Measurements from ENCODE around the gene MYT1.

Gene MYT1

DNA sequence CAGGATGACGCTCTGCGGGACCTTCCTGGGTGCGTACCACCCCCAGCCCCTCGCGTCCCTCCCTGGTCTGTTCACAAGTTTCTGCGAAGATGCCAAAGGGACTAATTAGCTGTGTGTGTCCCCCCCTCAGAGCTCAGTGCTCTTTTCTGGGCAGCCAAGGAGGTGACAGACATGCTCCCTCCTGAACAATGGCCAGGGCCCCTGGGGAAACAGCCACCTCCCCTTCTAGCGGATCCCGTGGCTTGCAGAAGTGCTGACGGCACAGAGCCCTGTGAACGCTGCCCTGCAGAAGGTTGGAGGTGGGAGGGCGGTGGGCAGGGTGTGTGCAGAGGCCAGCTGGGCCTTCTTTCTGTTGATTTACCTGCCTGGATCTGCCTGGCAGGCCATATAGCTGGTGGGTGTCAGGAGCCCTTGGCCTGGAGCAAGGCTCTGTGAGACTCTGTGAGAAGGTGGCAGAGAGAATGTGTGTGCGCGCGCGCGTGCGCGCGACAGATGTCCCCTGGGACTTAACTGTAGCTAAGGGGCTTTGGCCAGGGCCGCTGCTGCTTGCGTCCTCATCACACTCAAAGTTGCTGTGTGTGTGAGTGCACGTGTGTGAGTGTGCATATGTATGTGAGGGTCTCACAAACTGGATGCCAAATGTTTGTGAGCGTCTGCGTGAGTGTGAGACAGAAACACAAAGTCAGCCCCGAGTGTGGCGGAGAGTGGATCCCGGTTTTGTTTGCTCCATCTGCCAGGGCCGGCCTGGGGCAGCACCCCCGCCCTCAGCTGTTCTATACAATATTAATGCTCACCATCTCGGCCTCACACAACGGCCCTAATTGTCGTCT lies 3.5 kb upstream of the MYT1 start:
- no peak overlapping the region for H2AFZ ChIP-seq
- no peak overlapping the region for H3K4me3 ChIP-seq (ENCODE audit: low read depth, low read length)
- peaks cover 14% of the 10 kb centered on the region for H3K79me2 ChIP-seq
- no peak overlapping the region for H3K4me2 ChIP-seq (ENCODE audit: low read length)
- H3K36me3 ChIP-seq (ENCODE audit: control insufficient read depth, insufficient read depth, low read length) = no peaks in the 10 kb centered on the region
- H3K27ac ChIP-seq = no peak overlapping the region
- H3K9ac ChIP-seq = no peak overlapping the region
- peaks cover 6% of the 10 kb centered on the region for H3K4me1 ChIP-seq
- TF ChIP-seq, protein P1, sequence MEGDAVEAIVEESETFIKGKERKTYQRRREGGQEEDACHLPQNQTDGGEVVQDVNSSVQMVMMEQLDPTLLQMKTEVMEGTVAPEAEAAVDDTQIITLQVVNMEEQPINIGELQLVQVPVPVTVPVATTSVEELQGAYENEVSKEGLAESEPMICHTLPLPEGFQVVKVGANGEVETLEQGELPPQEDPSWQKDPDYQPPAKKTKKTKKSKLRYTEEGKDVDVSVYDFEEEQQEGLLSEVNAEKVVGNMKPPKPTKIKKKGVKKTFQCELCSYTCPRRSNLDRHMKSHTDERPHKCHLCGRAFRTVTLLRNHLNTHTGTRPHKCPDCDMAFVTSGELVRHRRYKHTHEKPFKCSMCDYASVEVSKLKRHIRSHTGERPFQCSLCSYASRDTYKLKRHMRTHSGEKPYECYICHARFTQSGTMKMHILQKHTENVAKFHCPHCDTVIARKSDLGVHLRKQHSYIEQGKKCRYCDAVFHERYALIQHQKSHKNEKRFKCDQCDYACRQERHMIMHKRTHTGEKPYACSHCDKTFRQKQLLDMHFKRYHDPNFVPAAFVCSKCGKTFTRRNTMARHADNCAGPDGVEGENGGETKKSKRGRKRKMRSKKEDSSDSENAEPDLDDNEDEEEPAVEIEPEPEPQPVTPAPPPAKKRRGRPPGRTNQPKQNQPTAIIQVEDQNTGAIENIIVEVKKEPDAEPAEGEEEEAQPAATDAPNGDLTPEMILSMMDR (IDR thresholded peaks at IDR 0.05) = no peak
- H3K27me3 ChIP-seq (ENCODE audit: control insufficient read depth, insufficient read depth, low read length) = no peaks in the 10 kb centered on the region
- no peaks in the 10 kb centered on the region for H3K9me3 ChIP-seq (ENCODE audit: control insufficient read depth, low read length)

DNA sequence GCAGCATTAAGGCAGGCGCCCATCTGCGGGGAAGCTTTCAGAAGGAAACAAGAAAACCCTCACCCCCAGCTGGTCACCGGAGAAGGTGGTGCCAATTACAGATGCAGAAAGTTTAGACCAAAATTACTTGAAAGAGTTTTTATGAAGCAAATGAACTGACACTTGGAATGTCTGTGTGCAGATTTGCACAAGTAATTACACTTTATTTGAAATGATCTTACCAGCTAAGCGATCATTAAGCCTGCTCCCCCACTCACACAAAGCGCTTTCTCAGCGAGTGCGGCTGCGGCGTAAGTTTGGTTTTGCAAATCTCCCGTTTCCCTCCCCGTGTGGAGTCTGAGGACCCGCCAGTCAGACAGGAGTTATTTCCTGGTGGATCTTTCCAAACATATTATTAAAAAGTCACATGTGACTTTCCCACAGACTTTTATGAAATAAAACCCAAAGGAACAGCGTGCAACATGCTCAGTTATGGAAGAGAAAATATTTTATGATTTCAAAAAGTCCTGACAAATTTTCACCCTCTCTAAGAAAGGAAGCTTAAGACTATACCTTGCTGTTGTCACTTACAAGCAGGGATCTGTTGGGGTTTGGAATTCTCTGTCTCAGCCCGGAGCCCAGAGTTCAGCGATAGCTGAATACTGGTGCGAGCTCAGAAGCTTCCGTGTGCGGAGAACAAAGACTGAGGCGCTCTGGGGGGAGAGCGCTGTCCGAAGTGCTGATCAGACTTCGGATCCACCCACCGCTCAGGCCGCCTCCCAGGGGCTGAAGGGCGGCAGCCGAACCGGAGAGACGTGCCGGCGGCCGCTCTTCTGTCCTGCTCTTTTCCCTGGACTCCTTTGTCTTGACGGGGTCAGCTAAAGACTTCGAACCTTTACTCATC lies 2.7 kb upstream of the MYT1 start:
- no peaks in the 10 kb centered on the region for H3K9me3 ChIP-seq (ENCODE audit: control insufficient read depth, low read length)
- H3K9ac ChIP-seq = no peak overlapping the region
- H3K4me1 ChIP-seq = no peaks in the 10 kb centered on the region
- no peak overlapping the region for H2AFZ ChIP-seq
- no peaks in the 10 kb centered on the region for H3K36me3 ChIP-seq (ENCODE audit: control insufficient read depth, insufficient read depth, low read length)
- no peaks in the 10 kb centered on the region for H3K27me3 ChIP-seq (ENCODE audit: control insufficient read depth, insufficient read depth, low read length)
- H3K4me2 ChIP-seq (ENCODE audit: low read length) = no peak overlapping the region
- TF ChIP-seq, protein P1 (IDR thresholded peaks at IDR 0.05) = no peak
- H3K79me2 ChIP-seq = peaks cover 13% of the 10 kb centered on the region
- no peak overlapping the region for H3K4me3 ChIP-seq (ENCODE audit: low read depth, low read length)
- H3K27ac ChIP-seq = no peak overlapping the region

DNA sequence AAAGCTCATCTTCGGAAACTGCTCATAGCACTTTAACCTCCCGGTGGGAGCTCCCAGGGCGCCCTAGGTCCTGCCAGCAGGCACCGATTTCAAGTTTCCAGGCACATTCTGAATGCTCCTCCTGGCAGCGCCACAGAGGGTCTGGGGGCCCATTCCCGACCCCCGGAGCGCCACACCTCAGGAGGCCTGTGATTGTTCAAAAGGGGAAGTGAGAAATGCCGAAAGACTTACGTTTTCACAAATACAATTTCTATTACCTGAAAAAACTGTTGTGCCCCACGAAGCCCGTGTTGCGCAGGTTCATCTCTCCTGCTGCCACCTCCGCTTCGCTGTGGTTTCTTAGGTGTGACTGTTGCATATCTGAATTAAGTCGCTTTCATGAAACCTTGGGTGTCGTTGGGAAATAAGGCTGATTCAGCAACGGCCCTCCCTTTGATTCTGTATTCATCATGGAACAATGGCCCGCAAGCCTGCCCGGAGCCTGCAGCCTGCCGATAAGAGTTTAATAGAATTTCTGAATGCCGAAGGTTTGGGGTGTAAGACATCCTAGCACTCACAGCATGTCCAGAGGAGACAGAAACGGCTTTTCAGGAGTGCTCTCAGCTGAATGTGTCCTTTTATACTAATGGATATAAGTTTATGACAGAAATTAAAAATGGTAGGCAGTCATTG lies 1.9 kb upstream of the MYT1 start:
- no peaks in the 10 kb centered on the region for H3K27me3 ChIP-seq (ENCODE audit: control insufficient read depth, insufficient read depth, low read length)
- H3K36me3 ChIP-seq (ENCODE audit: control insufficient read depth, insufficient read depth, low read length) = no peaks in the 10 kb centered on the region
- no peaks in the 10 kb centered on the region for H3K9me3 ChIP-seq (ENCODE audit: control insufficient read depth, low read length)
- H3K79me2 ChIP-seq = peaks cover 8% of the 10 kb centered on the region
- H3K4me2 ChIP-seq (ENCODE audit: low read length) = no peak overlapping the region
- no peak overlapping the region for H3K4me3 ChIP-seq (ENCODE audit: low read depth, low read length)
- H3K27ac ChIP-seq = no peak overlapping the region
- no peak overlapping the region for H2AFZ ChIP-seq
- TF ChIP-seq, protein P1 (IDR thresholded peaks at IDR 0.05) = no peak
- H3K4me1 ChIP-seq = peaks cover 4% of the 10 kb centered on the region
- no peak overlapping the region for H3K9ac ChIP-seq

DNA sequence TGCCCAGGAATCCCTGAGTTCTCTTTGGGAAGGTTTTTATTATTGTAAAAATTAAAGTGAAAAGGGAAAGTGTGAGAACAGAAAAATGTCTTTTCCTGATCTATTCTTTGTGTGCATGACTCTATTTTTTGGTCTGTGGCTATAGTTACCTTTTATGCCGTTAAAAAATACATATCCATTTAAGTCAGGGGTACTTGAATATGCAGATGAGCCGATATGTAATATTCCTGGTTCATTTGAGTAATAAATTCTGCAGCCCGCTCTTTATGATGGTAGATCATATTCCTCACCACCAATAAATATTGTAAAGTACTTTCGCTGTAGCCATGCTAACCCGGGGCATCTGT lies 503 bp upstream of the MYT1 start:
- TF ChIP-seq, protein P1 (IDR thresholded peaks at IDR 0.05) = no peak
- Histone ChIP-seq H3K9me3 (ENCODE audit: control insufficient read depth, low read length) (no peaks in the 10 kb centered on the region), H3K4me3 (ENCODE audit: low read depth, low read length) (no peak overlapping the region), H2AFZ (no peak overlapping the region), H3K4me1 (peaks cover 4% of the 10 kb centered on the region), H3K9ac (no peak overlapping the region), H3K4me2 (ENCODE audit: low read length) (no peak overlapping the region), H3K27ac (no peak overlapping the region), H3K79me2 (peaks cover 8% of the 10 kb centered on the region), H3K27me3 (ENCODE audit: control insufficient read depth, insufficient read depth, low read length) (no peaks in the 10 kb centered on the region), H3K36me3 (ENCODE audit: control insufficient read depth, insufficient read depth, low read length) (no peaks in the 10 kb centered on the region)
